NB4 (cell line): ENCODE results near the gene SLC29A3.
A peak's percentile ranks its signal among the peaks of the same experiment; 100 is the strongest.

Experiments used
- DNase-seq: peaks from one replicate; pipeline ENCODE4 v3.0.0; 2010; ENCODE audit warnings: low read depth
- H3K4me3 ChIP-seq: one replicate; pipeline ENCODE4 v1.5.1; 2011; ENCODE audit warnings: mild to moderate bottlenecking, low read depth, low read length, moderate library complexity
- MYC ChIP-seq: IDR thresholded peaks from 2 replicates; pipeline ENCODE4 v1.6.1; 2011; ENCODE audit warnings: low read depth, low read length
- POLR2A ChIP-seq: IDR thresholded peaks from 2 replicates; pipeline ENCODE4 v1.6.1; 2011; ENCODE audit warnings: mild to moderate bottlenecking; ENCODE audit not compliant: insufficient read length; ENCODE audit errors: extremely low read depth
- TF ChIP-seq, protein P1 (sequence below): IDR thresholded peaks from 2 replicates; pipeline ENCODE4 v1.6.1; 2011; ENCODE audit warnings: low read depth, low read length
- TF ChIP-seq, protein P2 (sequence below): IDR thresholded peaks from one replicate; pipeline ENCODE4 v1.5.1; 2012; ENCODE audit warnings: low read depth, low read length

The SLC29A3 gene

DNA sequence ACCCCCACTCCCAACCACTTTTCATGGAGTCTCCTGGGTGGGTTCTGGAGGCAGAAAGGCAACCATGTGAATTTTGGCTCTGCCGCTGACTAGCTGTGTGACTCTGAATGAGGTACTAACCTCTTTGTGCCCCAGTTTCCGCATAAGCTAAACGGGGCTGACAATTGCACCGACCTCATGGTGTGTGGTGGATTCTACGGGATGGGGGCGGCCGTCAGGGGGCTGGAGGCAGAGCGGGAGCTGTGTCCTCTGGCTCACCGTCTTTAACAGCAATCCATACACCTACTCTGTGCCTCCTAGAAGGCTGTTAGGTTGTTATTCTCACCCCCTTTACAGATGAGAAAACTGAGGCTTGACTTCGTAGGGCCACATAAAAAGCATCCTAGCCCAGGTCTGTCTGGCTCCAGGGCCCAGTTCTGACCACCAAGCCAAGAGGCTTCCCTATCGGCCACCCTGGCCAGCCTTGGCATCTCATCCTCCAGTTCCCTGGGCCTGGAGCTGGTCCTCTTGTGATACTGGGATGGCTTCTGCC is 4.3 kb upstream of the SLC29A3 start:
- TF ChIP-seq, protein P1, sequence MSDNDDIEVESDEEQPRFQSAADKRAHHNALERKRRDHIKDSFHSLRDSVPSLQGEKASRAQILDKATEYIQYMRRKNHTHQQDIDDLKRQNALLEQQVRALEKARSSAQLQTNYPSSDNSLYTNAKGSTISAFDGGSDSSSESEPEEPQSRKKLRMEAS = no peak
- TF ChIP-seq MYC (no peak), POLR2A (no peak)
- TF ChIP-seq, protein P2, sequence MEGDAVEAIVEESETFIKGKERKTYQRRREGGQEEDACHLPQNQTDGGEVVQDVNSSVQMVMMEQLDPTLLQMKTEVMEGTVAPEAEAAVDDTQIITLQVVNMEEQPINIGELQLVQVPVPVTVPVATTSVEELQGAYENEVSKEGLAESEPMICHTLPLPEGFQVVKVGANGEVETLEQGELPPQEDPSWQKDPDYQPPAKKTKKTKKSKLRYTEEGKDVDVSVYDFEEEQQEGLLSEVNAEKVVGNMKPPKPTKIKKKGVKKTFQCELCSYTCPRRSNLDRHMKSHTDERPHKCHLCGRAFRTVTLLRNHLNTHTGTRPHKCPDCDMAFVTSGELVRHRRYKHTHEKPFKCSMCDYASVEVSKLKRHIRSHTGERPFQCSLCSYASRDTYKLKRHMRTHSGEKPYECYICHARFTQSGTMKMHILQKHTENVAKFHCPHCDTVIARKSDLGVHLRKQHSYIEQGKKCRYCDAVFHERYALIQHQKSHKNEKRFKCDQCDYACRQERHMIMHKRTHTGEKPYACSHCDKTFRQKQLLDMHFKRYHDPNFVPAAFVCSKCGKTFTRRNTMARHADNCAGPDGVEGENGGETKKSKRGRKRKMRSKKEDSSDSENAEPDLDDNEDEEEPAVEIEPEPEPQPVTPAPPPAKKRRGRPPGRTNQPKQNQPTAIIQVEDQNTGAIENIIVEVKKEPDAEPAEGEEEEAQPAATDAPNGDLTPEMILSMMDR = no peak
- no peak overlapping the region for H3K4me3 ChIP-seq
- DNase-seq = no peak

DNA sequence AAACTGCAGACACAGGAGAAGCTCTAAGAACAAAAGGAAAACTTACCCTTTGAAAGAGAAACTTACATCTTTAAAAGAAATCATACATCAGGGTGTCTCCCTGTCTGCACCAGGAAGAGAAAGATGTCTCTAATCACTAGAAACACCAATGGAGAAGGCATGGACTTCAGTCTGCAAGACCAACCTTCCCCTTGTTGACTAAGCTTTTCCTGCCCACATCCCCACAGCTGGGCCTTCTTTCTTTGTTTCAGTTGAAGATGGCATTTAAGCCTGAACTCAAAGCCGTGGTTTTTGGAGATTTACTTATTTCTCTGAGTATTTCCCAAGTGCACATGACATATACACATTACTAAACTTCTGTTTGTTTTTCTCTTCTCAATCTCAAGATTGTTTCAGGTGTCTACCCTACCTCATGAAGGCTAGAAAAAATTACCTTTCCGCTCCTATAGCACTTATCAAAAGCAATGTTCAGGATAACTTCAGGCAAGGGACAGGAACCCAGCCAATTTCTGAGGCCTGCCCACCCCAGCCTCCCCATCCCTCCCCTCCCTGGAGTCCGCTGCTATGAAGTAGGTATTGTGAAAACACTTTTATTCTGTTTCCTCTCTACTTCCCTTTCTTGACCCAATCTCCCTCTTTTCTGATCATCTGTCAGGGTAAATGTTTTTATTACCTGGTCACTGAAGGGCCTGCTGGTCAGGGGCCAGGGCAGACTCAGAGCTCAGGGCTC is 2.8 kb upstream of the SLC29A3 start:
- H3K4me3 ChIP-seq = no peak overlapping the region
- peak; percentile 49 for DNase-seq
- TF ChIP-seq, protein P2 = no peak
- no peak for TF ChIP-seq MYC
- TF ChIP-seq, protein P1 = no peak

DNA sequence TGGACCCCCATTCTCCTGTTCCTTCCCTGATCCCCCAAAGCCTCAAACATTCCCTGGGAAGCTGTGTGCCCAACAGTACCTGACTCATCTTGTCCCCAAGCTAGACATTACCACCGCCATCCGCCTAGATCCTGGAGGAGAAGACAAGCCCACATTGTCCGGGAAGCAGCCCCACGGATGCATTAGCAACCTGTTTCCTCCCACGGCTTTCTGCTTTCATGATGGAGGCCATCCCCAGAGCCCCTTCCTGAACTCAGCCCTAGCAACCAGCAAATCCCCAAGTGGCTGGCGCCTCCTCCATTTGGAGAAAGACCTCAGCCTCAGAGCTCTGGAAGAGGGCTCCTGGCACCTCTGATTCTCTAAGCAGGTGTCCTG is 2.3 kb upstream of the SLC29A3 start:
- no peak overlapping the region for H3K4me3 ChIP-seq
- peak; percentile 17 for DNase-seq
- TF ChIP-seq, protein P2 = no peak
- TF ChIP-seq POLR2A = no peak
- no peak for TF ChIP-seq MYC
- TF ChIP-seq, protein P1 = no peak

DNA sequence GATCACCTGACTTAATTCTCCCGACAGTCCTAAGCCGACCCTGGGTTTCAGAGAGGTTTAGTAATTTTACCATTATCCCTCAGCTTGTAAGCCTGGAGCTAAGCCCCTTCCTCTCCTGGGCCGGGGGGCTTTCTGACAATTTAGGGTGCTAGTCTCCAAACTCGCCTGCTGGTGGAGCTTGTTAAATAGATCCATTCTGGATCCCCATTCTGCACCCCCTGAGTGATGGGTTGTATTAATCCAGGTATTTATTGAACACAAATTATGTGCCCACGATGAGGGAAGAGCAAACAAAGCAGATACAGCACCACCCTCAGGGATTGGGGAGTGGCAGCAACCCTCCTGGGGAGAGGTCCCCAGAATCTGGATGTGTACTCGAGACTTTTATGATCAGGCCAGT is 1.3 kb upstream of the SLC29A3 start:
- TF ChIP-seq, protein P2 = peak; percentile 3
- no peak for TF ChIP-seq MYC
- DNase-seq = no peak
- no peak overlapping the region for H3K4me3 ChIP-seq

DNA sequence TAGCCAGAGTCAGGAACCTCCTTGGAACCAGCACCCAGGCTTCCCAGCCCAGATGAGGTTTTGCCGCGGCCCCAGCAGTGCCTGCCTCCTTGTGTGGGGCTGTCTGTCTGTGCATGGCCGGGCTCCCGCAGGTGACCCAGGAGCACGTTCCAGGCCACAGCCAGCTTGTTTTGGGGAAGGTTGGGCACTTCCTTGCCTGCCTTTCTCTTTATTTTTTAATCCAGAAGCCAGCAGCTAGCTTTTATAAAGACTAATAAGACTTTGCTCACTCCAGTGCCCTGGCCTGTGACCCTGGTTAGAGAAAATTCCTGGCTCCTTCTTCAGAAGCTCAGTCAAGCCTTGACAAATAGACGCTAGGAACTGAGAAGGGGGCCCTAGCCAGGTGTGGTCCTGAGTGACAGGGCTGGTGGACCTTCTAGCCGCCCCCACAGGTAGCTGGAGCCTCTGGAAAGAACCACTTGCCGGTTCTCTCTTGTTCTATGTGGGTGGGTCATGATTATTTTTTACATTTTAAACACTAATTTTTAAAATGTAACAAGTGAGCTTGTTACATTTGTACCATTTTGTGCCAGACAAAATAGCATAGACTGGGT is 837 bp downstream of the SLC29A3 start:
- no peak for DNase-seq
- TF ChIP-seq POLR2A (no peak), MYC (no peak)
- TF ChIP-seq, protein P1 = no peak
- TF ChIP-seq, protein P2 = no peak
- peak overlapping the region; percentile 68 for H3K4me3 ChIP-seq

DNA sequence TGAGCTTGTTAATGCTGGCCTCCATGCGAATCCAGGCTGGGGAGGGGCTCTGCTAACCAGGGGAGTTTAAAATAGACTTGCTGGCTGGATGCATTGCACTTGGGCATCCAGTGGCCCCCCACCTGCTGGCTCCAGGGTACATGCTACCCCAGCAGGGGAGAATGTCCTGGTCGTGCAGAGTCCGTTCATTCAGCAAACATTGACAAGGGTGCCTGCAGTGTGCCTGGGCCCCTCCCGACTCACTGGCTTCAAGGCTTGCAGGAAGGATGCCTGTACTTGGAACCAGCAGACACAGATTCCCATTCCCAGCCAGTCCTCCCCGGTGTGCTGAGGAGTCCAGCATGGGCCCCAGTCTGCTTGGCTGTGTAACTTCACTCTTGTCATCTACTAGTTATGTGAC is 1.5 kb downstream of the SLC29A3 start:
- H3K4me3 ChIP-seq = no peak overlapping the region
- TF ChIP-seq MYC = no peak

More for the DNA sequence above, 1.5 kb downstream of the SLC29A3 start:
- DNase-seq = no peak
